Measurements from ENCODE around the gene YWHAQ. TPM values are rescaled to one million over a fixed set of nuclear protein-coding genes. Genes with fewer than 3 reads are reported as not detected.

YWHAQ gene
- polyA plus RNA-seq, 2 of the 4 experiments (the other 2 are of a cell fraction): 661 to 833 TPM

- CTCF ChIA-PET: interaction anchor here (0.8 to 1.9 kb wide), 3 partner anchors 15 to 46 kb away, joined by 3 to 7 read pairs (median 5); partner anchors contain the start of gene ADAM17
- 92% methylated on average over 5 of the region's 5 CpGs for WGBS (ENCODE audit: missing lambda C conversion rate)
- Histone ChIP-seq H3K27ac (no peak overlapping the region), H3K4me2 (no peak overlapping the region), H3K9me3 (peaks cover 25% of the 10 kb centered on the region), H3K4me1 (peaks cover 7% of the 10 kb centered on the region), H3K4me3 (no peak overlapping the region)
- no peak for FAIRE-seq
- DNase-seq (ENCODE audit: low read depth in 1 of 2, low spot score in 1 of 2): no peak
- POLR2A ChIA-PET: no interaction called here
- no peak for TF ChIP-seq CBX8 (IDR thresholded peaks at IDR 0.05)
- no peak for TF ChIP-seq CTCF (IDR thresholded peaks at IDR 0.05)
- no peak for TF ChIP-seq HES2 (IDR thresholded peaks at IDR 0.05)
- no peak for TF ChIP-seq ZFP36 (IDR thresholded peaks at IDR 0.05; ENCODE audit: borderline replicate concordance, partially characterized antibody)
- no peak for TF ChIP-seq MAZ (IDR thresholded peaks at IDR 0.05; ENCODE audit: borderline replicate concordance, low read depth, low read length)
- TF ChIP-seq EP300 (IDR thresholded peaks at IDR 0.05): no peak
- no peak for TF ChIP-seq REST (IDR thresholded peaks at IDR 0.05)
- no peak for TF ChIP-seq GATA3 (IDR thresholded peaks at IDR 0.05; ENCODE audit: borderline replicate concordance)
- TF ChIP-seq PHF8 (IDR thresholded peaks at IDR 0.05; ENCODE audit: borderline replicate concordance, low read depth): no peak
- TF ChIP-seq BCL3 (IDR thresholded peaks at IDR 0.05): no peak
- TF ChIP-seq NR3C1 (IDR thresholded peaks at IDR 0.05): no peak
- TF ChIP-seq FOSB (CRISPR knock-in tag; IDR thresholded peaks at IDR 0.05): no peak
- TF ChIP-seq JUNB (IDR thresholded peaks at IDR 0.05): no peak
- no peak for TF ChIP-seq SREBF2 (IDR thresholded peaks at IDR 0.05)
- TF ChIP-seq CHD4 (IDR thresholded peaks at IDR 0.05; ENCODE audit: borderline replicate concordance): no peak
- TF ChIP-seq ATOH8 (CRISPR knock-in tag; IDR thresholded peaks at IDR 0.05; ENCODE audit: low read depth): no peak
- no peak for TF ChIP-seq CHD2 (IDR thresholded peaks at IDR 0.05; ENCODE audit: low read length, partially characterized antibody)
- TF ChIP-seq HDAC2 (IDR thresholded peaks at IDR 0.05): no peak
- ATAC-seq: no peak
Measured at GRCh38 chr2:9601397-9601796, 29.4 kb downstream of the YWHAQ start.

- no peak overlapping the region for H3K27ac ChIP-seq
- H3K4me2 ChIP-seq: no peak overlapping the region
- DNase-seq (ENCODE audit: low read depth in 1 of 2, low spot score in 1 of 2) (no peak), ATAC-seq (no peak), FAIRE-seq (no peak)
- H3K4me1 ChIP-seq: peaks cover 27% of the 10 kb centered on the region
- 94% methylated on average over 1 of the region's 1 CpG for whole genome bisulfite sequencing (ENCODE audit: missing lambda C conversion rate)
- POLR2A ChIA-PET: interaction anchor here (1.2 kb wide), 1 partner anchor 31 kb away, joined by 3 read pairs; the partner anchor contains the start of gene YWHAQ
- CTCF ChIA-PET: interaction anchor here (1.0 to 2.0 kb wide), 4 partner anchors 12 to 170 kb away, joined by 3 to 5 read pairs (median 5); partner anchors contain the start of gene YWHAQ
- H3K4me3 ChIP-seq: no peak overlapping the region
- H3K9me3 ChIP-seq: peaks cover 25% of the 10 kb centered on the region
- TF ChIP-seq ZC3H11A (IDR thresholded peaks at IDR 0.05) (no peak), REST (IDR thresholded peaks at IDR 0.05) (no peak), RCOR1 (IDR thresholded peaks at IDR 0.05; ENCODE audit: low read depth, low read length) (no peak), E2F6 (IDR thresholded peaks at IDR 0.05; ENCODE audit: borderline replicate concordance, low read depth) (no peak), KDM5A (IDR thresholded peaks at IDR 0.05) (no peak), ATOH8 (CRISPR knock-in tag; IDR thresholded peaks at IDR 0.05; ENCODE audit: low read depth) (no peak), JUN (IDR thresholded peaks at IDR 0.05) (no peak), TFCP2L1 (CRISPR knock-in tag; IDR thresholded peaks at IDR 0.05) (no peak), NFE2L2 (conservative IDR thresholded peaks at IDR 0.05; ENCODE audit: low read length) (no peak), GATA3 (IDR thresholded peaks at IDR 0.05; ENCODE audit: borderline replicate concordance) (no peak)
Measured at GRCh38 chr2:9599430-9599829, 31.4 kb downstream of the YWHAQ start.
